Eye (tissue), 1 donor: ENCODE data around the gene LETM1.
A peak's percentile ranks its signal among the peaks of the same experiment; 100 is the strongest.

Source experiments
- DNase-seq: peaks from one replicate; pipeline ENCODE4 v3.0.0-alpha.2; 2015

Gene LETM1

DNA sequence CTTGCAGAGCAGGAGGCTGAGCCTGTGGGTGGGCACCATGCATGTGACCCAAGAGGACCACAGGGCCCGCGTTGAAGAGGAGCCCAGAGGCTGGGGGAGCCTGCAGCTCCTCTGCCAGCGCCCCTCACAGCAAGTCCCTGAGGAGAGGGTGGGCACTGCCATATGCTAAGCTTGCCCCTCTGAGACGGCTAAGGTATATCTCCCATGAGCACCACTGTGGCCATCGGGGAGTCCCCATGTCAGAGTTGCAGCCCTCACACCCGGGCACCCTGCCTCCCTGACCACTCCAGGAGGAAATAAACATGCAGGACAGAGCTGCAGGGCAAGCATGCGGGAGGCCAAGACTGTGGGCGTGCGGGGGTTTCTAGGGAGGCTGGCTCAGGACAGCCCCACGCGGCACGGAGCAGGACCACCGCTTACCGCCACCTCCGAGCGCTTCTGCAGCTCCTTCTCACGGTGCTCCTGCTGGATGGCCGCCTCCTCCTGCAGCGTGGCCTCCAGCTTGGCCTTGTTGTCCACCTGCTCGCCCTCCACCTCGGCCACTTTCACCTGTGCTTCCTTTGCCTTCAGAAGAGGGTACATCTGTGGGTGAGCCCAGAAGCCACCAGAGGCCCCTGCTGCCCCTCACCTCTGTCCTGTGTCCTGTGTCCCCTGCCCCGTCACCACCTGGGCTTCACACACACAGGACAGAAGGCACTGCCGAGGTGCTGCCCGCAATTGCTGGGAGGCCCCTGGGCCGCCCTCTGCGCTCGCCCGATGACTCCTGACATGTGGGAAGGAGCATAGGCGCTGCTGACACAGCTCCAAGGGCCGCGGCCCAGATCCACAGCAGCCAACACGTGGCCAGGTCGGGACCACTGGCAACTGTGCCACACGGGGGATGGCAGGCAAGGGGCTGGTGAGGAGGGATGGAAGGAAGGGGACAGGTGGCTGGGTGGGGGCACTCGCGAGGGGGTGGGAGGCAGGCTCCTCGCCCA lies 33.1 kb downstream of the LETM1 start:
- DNase-seq = no peak

GRCh38 chr4:1821679-1822567 lies 34.0 kb downstream of the LETM1 start:
- no peak for DNase-seq

- DNase-seq = no peak
These were observed 36.1 kb downstream of the LETM1 start for GRCh38 chr4:1819816-1820215.

GRCh38 chr4:1819284-1819683 lies 36.7 kb downstream of the LETM1 start:
- no peak for DNase-seq

DNA sequence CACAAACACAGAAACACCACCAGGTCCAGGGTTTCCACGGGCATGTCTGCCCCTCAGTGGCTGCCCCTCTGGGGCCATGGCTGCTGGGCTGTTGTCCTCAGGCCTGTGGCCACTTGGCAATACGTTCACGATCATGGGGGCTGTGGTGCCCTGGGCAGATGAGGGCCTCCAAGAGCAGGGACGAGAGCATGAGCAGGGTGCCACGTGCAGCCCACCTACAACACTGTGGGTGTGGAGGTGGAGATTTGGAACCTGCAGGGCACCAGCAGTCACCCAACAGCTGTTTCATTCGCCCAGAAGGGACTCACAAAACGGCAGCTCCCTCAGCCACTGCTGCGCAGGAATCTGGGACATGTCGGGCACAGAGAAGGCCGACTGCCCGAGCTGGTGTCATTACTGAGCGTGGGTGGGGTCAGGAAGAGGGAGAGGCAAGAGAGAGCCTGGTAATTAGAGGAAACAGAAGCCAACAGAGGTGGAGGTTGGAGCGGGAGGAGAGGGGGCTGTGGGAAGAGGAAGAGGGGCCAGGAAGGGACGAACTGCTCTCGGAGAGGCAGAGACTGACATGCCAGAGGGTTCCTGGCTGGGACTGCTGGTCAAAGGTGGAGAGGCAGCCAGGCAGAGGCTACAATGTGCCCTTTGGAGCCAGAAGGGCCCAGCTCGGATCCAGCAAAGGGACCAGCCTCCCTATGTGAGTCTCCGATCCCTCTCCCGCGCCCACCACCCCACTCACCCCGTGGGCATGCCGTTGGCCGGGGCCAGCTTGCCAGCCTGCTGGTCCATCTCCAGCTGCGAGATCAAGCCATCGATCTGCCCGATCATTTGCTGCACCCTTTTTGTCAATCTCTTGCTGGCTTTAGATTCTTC lies 39.7 kb downstream of the LETM1 start:
- DNase-seq = no peak

- DNase-seq = no peak
These were observed 40.6 kb downstream of the LETM1 start for GRCh38 chr4:1815096-1815996.

- no peak for DNase-seq
These were observed 41.5 kb downstream of the LETM1 start for GRCh38 chr4:1814453-1814852.

GRCh38 chr4:1813915-1814314 lies 42.0 kb downstream of the LETM1 start:
- no peak for DNase-seq

- no peak for DNase-seq
These were observed 42.7 kb downstream of the LETM1 start for GRCh38 chr4:1813231-1813630.

DNA sequence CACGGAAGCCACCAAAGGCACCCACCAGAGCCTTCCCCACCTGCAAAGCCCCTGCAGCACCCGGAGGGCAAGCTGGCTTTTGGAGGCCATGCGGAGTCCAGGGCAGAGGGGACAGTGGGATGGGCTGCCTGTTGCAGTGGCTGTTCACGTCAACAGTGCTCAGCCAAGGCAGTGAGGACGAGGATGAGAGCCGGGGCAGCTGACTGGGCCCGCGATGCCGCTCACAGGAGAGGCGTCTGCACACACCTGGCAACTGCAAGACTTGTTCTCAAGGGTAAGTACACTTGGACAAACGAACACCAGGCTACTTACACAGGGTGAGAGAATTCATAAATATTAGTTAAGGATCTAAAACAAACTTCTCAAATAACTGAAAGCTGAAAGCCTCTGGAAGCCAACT lies 43.2 kb downstream of the LETM1 start:
- DNase-seq = no peak

GRCh38 chr4:1810765-1811164 lies 45.2 kb downstream of the LETM1 start:
- no peak for DNase-seq

- DNase-seq = peak; percentile 91
These were observed 46.0 kb downstream of the LETM1 start for GRCh38 chr4:1809754-1810502.

DNA sequence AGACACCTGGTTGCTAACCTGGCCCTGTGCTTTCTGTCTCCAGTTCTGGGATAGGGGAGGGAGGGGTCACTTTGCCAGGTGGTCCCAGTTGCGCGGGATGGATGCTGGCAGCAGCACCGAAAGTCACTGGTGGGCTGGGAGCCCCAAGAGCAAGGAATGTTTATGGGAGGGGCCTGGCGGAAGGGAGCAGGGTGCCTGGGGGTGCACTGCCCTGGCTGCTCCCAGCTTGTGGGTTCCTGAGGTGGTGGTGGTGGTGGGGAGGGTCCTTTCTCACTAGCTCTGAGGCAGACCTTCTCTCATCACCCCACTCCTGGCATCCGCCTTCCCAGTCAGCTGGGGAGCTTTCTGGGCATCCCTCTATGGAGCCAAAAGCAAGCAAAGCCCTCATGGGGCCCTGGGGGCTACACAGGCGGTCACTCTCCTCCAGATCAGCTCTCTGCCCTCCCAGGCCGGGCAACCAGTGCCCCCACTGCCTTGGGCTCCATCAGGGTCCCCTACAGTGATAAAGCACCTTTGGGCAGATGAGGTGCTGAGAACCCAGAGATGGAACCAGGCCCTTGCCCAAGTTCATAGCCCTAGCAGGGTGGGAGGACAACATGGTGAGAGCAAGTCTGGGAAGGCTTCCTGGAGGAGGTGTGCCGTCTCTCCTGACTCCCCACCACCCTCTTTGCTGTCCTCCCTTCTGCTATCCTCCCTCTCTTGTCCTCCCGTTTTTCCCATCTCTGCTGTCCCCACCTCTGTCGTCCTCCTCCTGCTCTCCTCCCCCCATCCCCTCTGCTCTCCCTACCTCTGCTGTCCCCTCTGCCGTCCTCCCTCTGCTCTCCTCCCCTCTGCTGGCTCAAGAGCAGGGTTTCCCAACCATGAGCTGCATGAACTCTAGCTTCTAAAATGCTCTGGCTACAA lies 46.9 kb downstream of the LETM1 start:
- no peak for DNase-seq

GRCh38 chr4:1808396-1808795 lies 47.6 kb downstream of the LETM1 start:
- DNase-seq = no peak

DNA sequence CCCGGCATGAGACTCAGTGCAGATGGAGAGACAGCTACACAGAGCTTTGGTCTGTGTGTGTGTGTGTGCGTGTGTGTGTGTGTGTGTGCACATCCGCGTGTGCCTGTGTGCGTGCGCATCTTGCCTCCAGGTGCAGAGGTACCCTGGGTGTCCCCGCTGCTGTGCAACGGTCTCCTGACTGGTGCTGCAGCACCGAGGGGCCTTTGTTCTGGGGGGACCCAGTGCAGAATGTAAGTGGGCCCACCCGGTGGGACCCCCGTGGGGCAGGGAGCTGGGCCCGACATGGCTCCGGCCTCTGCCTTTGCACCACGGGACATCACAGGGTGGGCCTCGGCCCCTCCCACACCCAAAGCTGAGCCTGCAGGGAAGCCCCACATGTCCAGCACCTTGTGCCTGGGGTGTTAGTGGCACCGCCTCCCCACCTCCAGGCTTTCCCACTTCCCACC lies 48.6 kb downstream of the LETM1 start:
- DNase-seq = no peak

GRCh38 chr4:1806596-1807331 lies 49.2 kb downstream of the LETM1 start:
- DNase-seq = no peak

GRCh38 chr4:1806223-1806564 lies 49.8 kb downstream of the LETM1 start:
- DNase-seq = no peak

GRCh38 chr4:1805493-1806222 lies 50.3 kb downstream of the LETM1 start:
- no peak for DNase-seq
